Measurements from ENCODE around the gene PREX1. TPM values are rescaled to one million over a fixed set of nuclear protein-coding genes. Genes with fewer than 3 reads are reported as not detected.

Gene PREX1
- total RNA-seq, 4 donors from 2014 or later = 9.9 to 150 (median 18.4) TPM

GRCh38 chr20:48766961-48767960 lies 60.5 kb downstream of the PREX1 start:
- Histone ChIP-seq H3K9me3 (no peaks in the 10 kb centered on the region), H3K27ac (peak overlapping the region in 2 of 4 donors; percentile 39 to 62), H3K4me1 (peaks cover 0 to 12% (median 4%) of the 10 kb centered on the region in 4 donors), H3K27me3 (no peaks in the 10 kb centered on the region), H3K4me3 (no peak overlapping the region), H3K36me3 (no peaks in the 10 kb centered on the region)
- TF ChIP-seq CTCF (IDR thresholded peaks at IDR 0.05) (no peak), POLR2A (IDR thresholded peaks at IDR 0.05) (no peak)
- peak in 1 of 3 donors; percentile 14 for DNase-seq

GRCh38 chr20:48766205-48766604 lies 61.6 kb downstream of the PREX1 start:
- Histone ChIP-seq H3K9me3 (no peaks in the 10 kb centered on the region), H3K4me1 (peaks cover 0 to 17% (median 2%) of the 10 kb centered on the region in 4 donors), H3K27ac (peak overlapping the region in 2 of 4 donors; percentile 16 to 62), H3K36me3 (no peaks in the 10 kb centered on the region), H3K4me3 (no peak overlapping the region), H3K27me3 (no peaks in the 10 kb centered on the region)
- DNase-seq = no peak
- no peak for TF ChIP-seq CTCF (IDR thresholded peaks at IDR 0.05)
- TF ChIP-seq POLR2A (IDR thresholded peaks at IDR 0.05) = no peak

GRCh38 chr20:48765359-48765758 lies 62.4 kb downstream of the PREX1 start:
- no peaks in the 10 kb centered on the region for H3K27me3 ChIP-seq
- H3K4me1 ChIP-seq = peaks cover 0 to 25% (median 5%) of the 10 kb centered on the region in 4 donors
- H3K27ac ChIP-seq = no peak overlapping the region
- no peak overlapping the region for H3K4me3 ChIP-seq
- peak in 1 of 3 donors; percentile 6 for DNase-seq
- H3K9me3 ChIP-seq = no peaks in the 10 kb centered on the region
- no peaks in the 10 kb centered on the region for H3K36me3 ChIP-seq
- TF ChIP-seq CTCF (IDR thresholded peaks at IDR 0.05) (no peak), POLR2A (IDR thresholded peaks at IDR 0.05) (no peak)

- peak in 1 of 3 donors; percentile 44 for DNase-seq
- Histone ChIP-seq H3K27ac (peak overlapping the region; percentile 9 to 83 (median 26)), H3K4me1 (peaks cover 0 to 30% (median 12%) of the 10 kb centered on the region in 4 donors), H3K4me3 (no peak overlapping the region), H3K36me3 (no peaks in the 10 kb centered on the region), H3K27me3 (no peaks in the 10 kb centered on the region), H3K9me3 (no peaks in the 10 kb centered on the region)
- no peak for TF ChIP-seq POLR2A (IDR thresholded peaks at IDR 0.05)
- no peak for TF ChIP-seq CTCF (IDR thresholded peaks at IDR 0.05)
Observed at GRCh38 chr20:48763216-48763914, 64.4 kb downstream of the PREX1 start.

- H3K4me3 ChIP-seq = no peak overlapping the region
- peak in 1 of 3 donors; percentile 8 for DNase-seq
- peak overlapping the region; percentile 77 to 87 (median 84) for H3K27ac ChIP-seq
- TF ChIP-seq POLR2A (IDR thresholded peaks at IDR 0.05) = no peak
- TF ChIP-seq CTCF (IDR thresholded peaks at IDR 0.05) = no peak
- H3K27me3 ChIP-seq = no peaks in the 10 kb centered on the region
- H3K4me1 ChIP-seq = peaks cover 0 to 31% (median 14%) of the 10 kb centered on the region in 4 donors
- H3K9me3 ChIP-seq = no peaks in the 10 kb centered on the region
- H3K36me3 ChIP-seq = no peaks in the 10 kb centered on the region
Observed at GRCh38 chr20:48761874-48762273, 65.9 kb downstream of the PREX1 start.
